Activated CD8-positive, alpha-beta T cell treated with anti-CD3 and anti-CD28 coated beads for 36 hours (primary cell): ENCODE results near the gene MTA3. TPM values are rescaled to one million over a fixed set of nuclear protein-coding genes. Genes with fewer than 3 reads are reported as not detected.
A peak's percentile ranks its signal among the peaks of the same experiment; 100 is the strongest.
"Not testable (repeated sequence)": the region's sequence is repeated elsewhere in the genome, so short reads cannot be mapped to it uniquely, and the experiment has no call there.

ENCODE experiments used
- ATAC-seq: fragments of 200-7000 bp; cut with Tn5 transposase; one replicate; pipeline ENCODE4 v1.10.0; 2021; ENCODE audit warnings: mild to moderate bottlenecking, moderate library complexity
- CTCF ChIA-PET: fragments of 350-600 bp; sonication (Branson Sonifier 250); formaldehyde crosslinking; loops from one replicate; lab custom pipeline; 2021; ENCODE audit warnings: antibody characterized with exemption; lab: Charles Lee
- POLR2A ChIA-PET: fragments of 350-600 bp; sonication (Branson Sonifier 250); formaldehyde crosslinking; loops from one replicate; lab custom pipeline; 2021; ENCODE audit warnings: antibody characterized with exemption; lab: Charles Lee
- DNase-seq: peaks from one replicate; pipeline ENCODE4 v3.0.0-alpha.2; 2020
- H3K27ac Mint-ChIP-seq: one replicate; pipeline ENCODE4 v1.8.0; 2021; ENCODE audit warnings: mild to moderate bottlenecking, mixed read lengths
- H3K27me3 Mint-ChIP-seq: one replicate; pipeline ENCODE4 v1.8.0; 2021; ENCODE audit warnings: mixed read lengths
- H3K36me3 Mint-ChIP-seq: one replicate; pipeline ENCODE4 v1.8.0; 2021; ENCODE audit warnings: low read depth, mixed read lengths
- H3K4me1 Mint-ChIP-seq: one replicate; pipeline ENCODE4 v1.8.0; 2021; ENCODE audit warnings: low read depth, mixed read lengths
- H3K4me3 Mint-ChIP-seq: one replicate; pipeline ENCODE4 v1.8.0; 2021; ENCODE audit warnings: mild to moderate bottlenecking, moderate library complexity, mixed read lengths
- H3K9me3 Mint-ChIP-seq: one replicate; pipeline ENCODE4 v1.8.0; 2021; ENCODE audit warnings: mixed read lengths
- CTCF ChIP-seq: fragments of 200-600 bp; IDR thresholded peaks from one replicate; pipeline ENCODE4 v1.8.0; 2022; ENCODE audit warnings: antibody characterized with exemption, mild to moderate bottlenecking
- intact Hi-C: fragments of 100-400 bp; cut with micrococcal nuclease; formaldehyde crosslinking; loops from one replicate; pipeline ENCODE4 v1.10.0; 2022
- total RNA-seq, 2 experiments: library from RNA; stranded (reverse); gene quantifications; one replicate each; pipeline ENCODE4 v1.2.3, GENCODE V29; 2021

MTA3 gene
- total RNA-seq, 2 experiments from 2014 or later: 32.6 to 35.9 TPM

- ATAC-seq (peak; percentile 79), DNase-seq (no peak)
- Mint-ChIP-seq H3K9me3 (no peaks in the 10 kb centered on the region), H3K36me3 (peaks cover 40% of the 10 kb centered on the region), H3K4me3 (no peak overlapping the region), H3K27me3 (no peaks in the 10 kb centered on the region), H3K27ac (peak overlapping the region; percentile 69), H3K4me1 (peaks cover 30% of the 10 kb centered on the region)
- no peak for TF ChIP-seq CTCF
- POLR2A ChIA-PET: interaction anchor here (0.6 to 0.9 kb wide), 2 partner anchors 9 to 167 kb away, joined by 3 read pairs; no protein-coding TSS in a partner anchor
- intact Hi-C loops: no loop called here
- CTCF ChIA-PET: no interaction called here
These were observed 7.1 kb downstream of the MTA3 start for GRCh38 chr2:42575458-42576064.

GRCh38 chr2:42578621-42579020 lies 10.2 kb downstream of the MTA3 start:
- Mint-ChIP-seq H3K9me3 (no peaks in the 10 kb centered on the region), H3K36me3 (peaks cover 41% of the 10 kb centered on the region), H3K27me3 (no peaks in the 10 kb centered on the region), H3K4me3 (no peak overlapping the region), H3K4me1 (peaks cover 29% of the 10 kb centered on the region), H3K27ac (no peak overlapping the region)
- ChIA-PET CTCF (no interaction called here), POLR2A (no interaction called here)
- DNase-seq: no peak
- no peak for ATAC-seq
- TF ChIP-seq CTCF: no peak
- intact Hi-C loops: no loop called here

- ATAC-seq (no peak), DNase-seq (no peak)
- Mint-ChIP-seq H3K4me1 (peaks cover 9% of the 10 kb centered on the region), H3K27ac (no peak overlapping the region), H3K9me3 (no peaks in the 10 kb centered on the region), H3K36me3 (peaks cover 35% of the 10 kb centered on the region), H3K27me3 (no peaks in the 10 kb centered on the region), H3K4me3 (no peak overlapping the region)
- TF ChIP-seq CTCF: no peak
- POLR2A ChIA-PET: no interaction called here
- intact Hi-C loops: no loop called here
- CTCF ChIA-PET: interaction anchor here (0.6 to 0.7 kb wide), 2 partner anchors 8 to 87 kb away, joined by 3 read pairs; partner anchors contain the start of gene KCNG3
These were observed 12.8 kb downstream of the MTA3 start for GRCh38 chr2:42581257-42581656.

- CTCF ChIA-PET, ATAC-seq, DNase-seq, intact Hi-C loops, H3K4me1 Mint-ChIP-seq, H3K4me3 Mint-ChIP-seq, POLR2A ChIA-PET, H3K27ac Mint-ChIP-seq, H3K27me3 Mint-ChIP-seq, H3K9me3 Mint-ChIP-seq: not testable (repeated sequence)
- H3K36me3 Mint-ChIP-seq: peaks cover 26% of the 10 kb centered on the region
These were observed 16.2 kb downstream of the MTA3 start for GRCh38 chr2:42584628-42585027.

- no peaks in the 10 kb centered on the region for H3K9me3 Mint-ChIP-seq
- no peak for ATAC-seq
- no peak for TF ChIP-seq CTCF
- H3K27me3 Mint-ChIP-seq: no peaks in the 10 kb centered on the region
- H3K4me3 Mint-ChIP-seq: no peak overlapping the region
- H3K4me1 Mint-ChIP-seq: peaks cover 13% of the 10 kb centered on the region
- ChIA-PET POLR2A (no interaction called here), CTCF (interaction anchor here (0.8 kb wide), 1 partner anchor 89 kb away, joined by 3 read pairs; no protein-coding TSS in a partner anchor)
- H3K36me3 Mint-ChIP-seq: peaks cover 26% of the 10 kb centered on the region
- intact Hi-C loops: no loop called here
- H3K27ac Mint-ChIP-seq: no peak overlapping the region
- DNase-seq: no peak
These were observed 17.3 kb downstream of the MTA3 start for GRCh38 chr2:42585779-42586178.
